ENCODE results near the gene PDIA5.
"Not testable (repeated sequence)": the region's sequence is repeated elsewhere in the genome, so short reads cannot be mapped to it uniquely, and the experiment has no call there.

Gene PDIA5

DNA sequence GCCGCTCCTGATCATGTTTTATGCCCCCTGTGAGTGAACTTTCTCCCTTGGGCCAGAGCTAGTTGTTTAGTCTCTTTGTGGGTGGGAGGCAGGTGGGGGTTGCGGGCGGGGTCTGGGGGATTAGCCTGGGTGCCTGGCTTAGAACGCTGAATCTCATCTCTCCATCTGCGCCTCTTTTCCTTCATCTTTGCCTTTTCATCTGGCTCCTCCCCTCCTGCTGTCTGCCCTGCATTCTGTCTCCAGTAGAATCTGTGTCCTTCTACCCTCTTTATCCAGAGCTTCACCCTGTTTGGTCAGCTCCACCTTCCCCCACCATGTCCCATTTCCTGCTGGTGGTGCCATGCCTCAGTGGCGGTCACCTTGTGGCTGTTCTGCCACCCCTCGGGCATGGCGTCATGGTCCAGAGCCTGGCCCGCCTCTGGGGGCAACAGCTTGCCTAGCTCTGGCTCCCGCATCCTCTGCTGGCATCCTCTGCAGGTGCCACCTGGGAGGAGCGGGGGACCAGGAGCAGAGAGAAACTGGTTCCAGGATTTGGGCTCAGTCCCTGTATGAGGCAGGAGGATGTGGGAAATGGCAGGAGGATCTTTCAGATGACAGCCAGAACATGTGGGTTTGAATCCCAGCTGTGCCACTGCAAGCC is 44.3 kb downstream of the PDIA5 start:
- Mint-ChIP-seq H3K36me3 (ENCODE audit: insufficient read depth) (peaks cover 12% of the 10 kb centered on the region), H3K27me3 (no peaks in the 10 kb centered on the region), H3K4me1 (ENCODE audit: low read depth in 2 of 2) (no peaks in the 10 kb centered on the region), H3K27ac (peak overlapping the region in 1 of 2 donors; percentile 73), H3K4me3 (no peak overlapping the region), H3K9me3 (no peaks in the 10 kb centered on the region)
- no peak for ATAC-seq (replicated peaks)
- DNase-seq = no peak

- Mint-ChIP-seq H3K27ac (peak overlapping the region in 1 of 2 donors; percentile 73), H3K9me3 (no peaks in the 10 kb centered on the region), H3K27me3 (no peaks in the 10 kb centered on the region), H3K36me3 (ENCODE audit: insufficient read depth) (peaks cover 12% of the 10 kb centered on the region), H3K4me1 (ENCODE audit: low read depth in 2 of 2) (no peaks in the 10 kb centered on the region), H3K4me3 (no peak overlapping the region)
- no peak for ATAC-seq (replicated peaks)
- DNase-seq = no peak
Measured at GRCh38 chr3:123111640-123112039, 44.8 kb downstream of the PDIA5 start.

- H3K4me1 Mint-ChIP-seq (ENCODE audit: low read depth in 2 of 2) = no peaks in the 10 kb centered on the region
- peaks cover 9% of the 10 kb centered on the region for H3K36me3 Mint-ChIP-seq (ENCODE audit: insufficient read depth)
- no peaks in the 10 kb centered on the region for H3K27me3 Mint-ChIP-seq
- ATAC-seq (replicated peaks) (no peak), DNase-seq (no peak)
- H3K27ac Mint-ChIP-seq = no peak overlapping the region
- H3K4me3 Mint-ChIP-seq = no peak overlapping the region
- H3K9me3 Mint-ChIP-seq = no peaks in the 10 kb centered on the region
Measured at GRCh38 chr3:123112232-123112631, 45.4 kb downstream of the PDIA5 start.

- H3K27ac Mint-ChIP-seq = peak overlapping the region in 1 of 2 donors; percentile 38
- H3K27me3 Mint-ChIP-seq; H3K36me3 Mint-ChIP-seq (ENCODE audit: insufficient read depth); DNase-seq; H3K9me3 Mint-ChIP-seq; H3K4me3 Mint-ChIP-seq; ATAC-seq (replicated peaks); H3K4me1 Mint-ChIP-seq (ENCODE audit: low read depth in 2 of 2): not testable (repeated sequence)
Measured at GRCh38 chr3:123112656-123113055, 45.8 kb downstream of the PDIA5 start.

DNA sequence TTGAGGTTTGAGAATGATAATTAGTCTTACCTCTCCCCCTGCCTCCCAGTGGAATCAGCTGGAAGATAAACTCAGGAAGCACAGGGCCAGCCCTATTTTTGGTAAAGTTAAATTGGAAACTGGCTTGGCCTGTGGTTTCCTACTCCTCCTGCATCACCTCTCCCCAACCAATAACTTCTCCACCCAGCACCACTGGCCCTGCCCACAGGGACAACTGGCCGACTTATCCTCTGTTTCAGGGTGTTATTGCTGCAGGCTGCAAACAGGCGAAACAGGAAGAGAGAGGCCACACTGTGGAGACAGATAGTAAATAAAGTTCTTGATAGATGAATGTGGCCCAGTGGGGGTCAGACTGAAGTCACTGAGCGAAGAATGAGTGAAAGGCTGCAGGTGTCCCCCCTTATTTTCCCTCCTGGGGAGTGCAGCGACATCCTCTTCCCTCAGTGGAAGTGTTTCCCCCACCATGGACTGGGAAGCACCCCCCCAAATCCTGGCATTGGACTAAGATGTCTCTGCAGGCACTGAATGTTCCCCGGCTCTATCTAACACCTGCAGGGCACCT is 47.1 kb downstream of the PDIA5 start:
- Mint-ChIP-seq H3K27me3 (no peaks in the 10 kb centered on the region), H3K27ac (no peak overlapping the region), H3K9me3 (no peaks in the 10 kb centered on the region), H3K4me3 (no peak overlapping the region), H3K36me3 (ENCODE audit: insufficient read depth) (peaks cover 11% of the 10 kb centered on the region), H3K4me1 (ENCODE audit: low read depth in 2 of 2) (no peaks in the 10 kb centered on the region)
- DNase-seq (no peak), ATAC-seq (replicated peaks) (no peak)

- Mint-ChIP-seq H3K27ac (no peak overlapping the region), H3K4me1 (ENCODE audit: low read depth in 2 of 2) (no peaks in the 10 kb centered on the region), H3K4me3 (no peak overlapping the region), H3K36me3 (ENCODE audit: insufficient read depth) (peaks cover 8% of the 10 kb centered on the region), H3K9me3 (no peaks in the 10 kb centered on the region), H3K27me3 (no peaks in the 10 kb centered on the region)
- DNase-seq (no peak), ATAC-seq (replicated peaks) (no peak)
Measured at GRCh38 chr3:123116116-123116515, 49.3 kb downstream of the PDIA5 start.

- H3K4me3 Mint-ChIP-seq = no peak overlapping the region
Measured at GRCh38 chr3:123119388-123119787, 52.6 kb downstream of the PDIA5 start.

DNA sequence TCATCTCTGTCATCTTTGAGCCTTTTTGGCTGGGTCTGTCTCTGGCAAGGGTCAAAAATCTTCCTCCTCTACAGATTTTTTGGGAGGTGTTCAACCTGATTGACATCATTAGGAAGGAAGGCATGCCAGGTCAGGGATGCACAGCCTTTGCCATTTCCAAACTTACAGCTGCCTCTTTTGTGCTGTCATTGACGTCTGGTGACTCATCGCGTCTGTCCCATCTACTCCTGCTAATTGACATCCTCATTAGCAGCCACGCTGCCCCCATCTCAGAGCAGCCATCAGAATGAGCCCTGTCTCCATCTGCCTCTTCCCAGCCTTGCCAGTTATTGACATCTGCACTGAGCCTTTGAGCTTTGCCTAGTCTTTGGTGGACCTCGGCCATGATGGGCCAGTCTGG is 53.0 kb downstream of the PDIA5 start:
- Mint-ChIP-seq H3K36me3 (ENCODE audit: insufficient read depth) (peaks cover 5% of the 10 kb centered on the region), H3K4me1 (ENCODE audit: low read depth in 2 of 2) (no peaks in the 10 kb centered on the region), H3K4me3 (no peak overlapping the region), H3K27me3 (no peaks in the 10 kb centered on the region), H3K9me3 (no peaks in the 10 kb centered on the region), H3K27ac (no peak overlapping the region)
- no peak for ATAC-seq (replicated peaks)
- DNase-seq = no peak

More at GRCh38 chr3:123119388-123119787, 52.6 kb downstream of the PDIA5 start:
- no peak for ATAC-seq (replicated peaks)
- Mint-ChIP-seq H3K27me3 (no peaks in the 10 kb centered on the region), H3K36me3 (ENCODE audit: insufficient read depth) (peaks cover 5% of the 10 kb centered on the region), H3K4me1 (ENCODE audit: low read depth in 2 of 2) (no peaks in the 10 kb centered on the region), H3K27ac (no peak overlapping the region), H3K9me3 (no peaks in the 10 kb centered on the region)
- DNase-seq = no peak

- Mint-ChIP-seq H3K4me3 (no peak overlapping the region), H3K4me1 (ENCODE audit: low read depth in 2 of 2) (no peaks in the 10 kb centered on the region), H3K27ac (no peak overlapping the region), H3K27me3 (no peaks in the 10 kb centered on the region), H3K36me3 (ENCODE audit: insufficient read depth) (peaks cover 5% of the 10 kb centered on the region), H3K9me3 (no peaks in the 10 kb centered on the region)
- DNase-seq (no peak), ATAC-seq (replicated peaks) (no peak)
Measured at GRCh38 chr3:123120573-123120972, 53.7 kb downstream of the PDIA5 start.

- H3K4me3 Mint-ChIP-seq = no peak overlapping the region
- H3K27ac Mint-ChIP-seq = no peak overlapping the region
- no peaks in the 10 kb centered on the region for H3K9me3 Mint-ChIP-seq
- H3K36me3 Mint-ChIP-seq (ENCODE audit: insufficient read depth) = peaks cover 5% of the 10 kb centered on the region
- ATAC-seq (replicated peaks) = no peak
- DNase-seq = no peak
- no peaks in the 10 kb centered on the region for H3K4me1 Mint-ChIP-seq (ENCODE audit: low read depth in 2 of 2)
- H3K27me3 Mint-ChIP-seq = no peaks in the 10 kb centered on the region
Measured at GRCh38 chr3:123122057-123122456, 55.2 kb downstream of the PDIA5 start.

- DNase-seq = no peak
- no peak overlapping the region for H3K27ac Mint-ChIP-seq
- H3K4me1 Mint-ChIP-seq (ENCODE audit: low read depth in 2 of 2) = no peaks in the 10 kb centered on the region
- H3K27me3 Mint-ChIP-seq = no peaks in the 10 kb centered on the region
- ATAC-seq (replicated peaks) = no peak
- H3K9me3 Mint-ChIP-seq = no peaks in the 10 kb centered on the region
- peaks cover 6% of the 10 kb centered on the region for H3K36me3 Mint-ChIP-seq (ENCODE audit: insufficient read depth)
- no peak overlapping the region for H3K4me3 Mint-ChIP-seq
Measured at GRCh38 chr3:123122525-123123315, 55.9 kb downstream of the PDIA5 start.

DNA sequence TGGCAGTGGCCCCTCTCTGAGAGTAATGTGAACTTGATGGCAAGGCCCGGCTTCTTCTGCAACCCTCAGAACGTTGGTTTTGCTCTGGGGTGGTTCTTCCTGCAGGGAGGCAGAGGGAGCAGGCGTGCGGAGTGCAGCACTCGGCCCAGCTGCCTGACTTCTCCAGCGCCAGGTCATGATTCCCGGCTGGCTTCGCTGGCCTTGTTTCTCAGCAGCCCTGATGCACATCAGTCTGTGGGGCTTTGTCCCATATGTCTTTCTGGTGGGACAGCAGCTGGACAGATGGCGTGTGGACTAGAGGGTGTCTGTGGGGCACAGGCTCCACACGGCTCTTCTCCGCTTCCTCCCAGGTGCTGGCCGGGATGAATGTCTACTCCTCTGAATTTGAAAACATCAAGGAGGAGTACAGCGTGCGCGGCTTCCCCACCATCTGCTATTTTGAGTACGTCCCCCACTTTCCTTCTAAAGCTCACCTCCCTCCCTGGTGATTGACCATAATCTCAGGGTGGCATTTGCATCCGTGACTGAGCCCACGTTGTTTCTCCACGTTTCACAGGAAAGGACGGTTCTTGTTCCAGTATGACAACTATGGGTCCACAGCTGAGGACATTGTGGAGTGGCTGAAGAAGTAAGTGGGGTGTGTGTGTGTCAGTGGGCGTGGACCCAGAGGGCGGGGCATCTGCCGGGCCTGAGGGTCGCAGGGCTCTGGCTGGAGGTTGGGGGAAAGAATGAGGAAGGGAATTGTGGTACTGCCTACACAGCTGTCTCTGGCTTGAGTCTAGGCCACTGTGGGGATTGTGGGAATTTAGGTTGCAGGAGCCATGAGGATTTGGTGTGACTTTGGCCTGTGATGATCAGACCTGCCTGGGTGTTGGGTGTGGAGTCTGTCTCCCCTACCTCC is 57.1 kb downstream of the PDIA5 start:
- no peaks in the 10 kb centered on the region for H3K9me3 Mint-ChIP-seq
- no peaks in the 10 kb centered on the region for H3K4me1 Mint-ChIP-seq (ENCODE audit: low read depth in 2 of 2)
- peaks cover 10% of the 10 kb centered on the region for H3K36me3 Mint-ChIP-seq (ENCODE audit: insufficient read depth)
- ATAC-seq (replicated peaks) (no peak), DNase-seq (no peak)
- no peak overlapping the region for H3K4me3 Mint-ChIP-seq
- H3K27me3 Mint-ChIP-seq = no peaks in the 10 kb centered on the region
- no peak overlapping the region for H3K27ac Mint-ChIP-seq

DNA sequence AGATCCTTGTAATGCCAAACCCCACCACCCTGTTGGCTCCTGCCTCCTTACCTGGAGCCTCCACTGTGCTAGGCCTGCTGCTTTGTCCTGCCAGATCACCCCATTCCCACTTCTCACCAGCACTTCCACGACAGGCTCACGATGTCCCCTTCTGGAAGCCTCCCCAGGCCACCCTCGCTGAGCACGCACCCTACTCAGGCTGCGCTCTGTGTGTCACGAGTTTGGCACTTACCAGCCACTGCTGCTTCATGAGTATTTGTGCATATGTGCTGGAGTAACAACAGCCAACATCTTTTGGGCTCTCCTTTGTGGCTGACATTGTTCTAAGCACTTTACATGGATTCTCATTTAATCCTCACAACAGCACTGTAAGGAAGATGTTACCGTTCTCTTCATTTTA is 58.1 kb downstream of the PDIA5 start:
- no peak for DNase-seq
- ATAC-seq (replicated peaks) = no peak
- H3K4me3 Mint-ChIP-seq = no peak overlapping the region
- H3K36me3 Mint-ChIP-seq (ENCODE audit: insufficient read depth) = peaks cover 10% of the 10 kb centered on the region
- H3K9me3 Mint-ChIP-seq = no peaks in the 10 kb centered on the region
- H3K27me3 Mint-ChIP-seq = no peaks in the 10 kb centered on the region
- no peaks in the 10 kb centered on the region for H3K4me1 Mint-ChIP-seq (ENCODE audit: low read depth in 2 of 2)
- H3K27ac Mint-ChIP-seq = peak overlapping the region in 1 of 2 donors; percentile 22
